ENCODE results near the gene CABP4.

- TF ChIP-seq EZH2 (IDR thresholded peaks at IDR 0.05; ENCODE audit: low read length, unreplicated experiment) (no peak), EZH2phosphoT487 (IDR thresholded peaks at IDR 0.05; ENCODE audit: borderline replicate concordance, low read length) (no peak)
- TF ChIP-seq, protein P1, sequence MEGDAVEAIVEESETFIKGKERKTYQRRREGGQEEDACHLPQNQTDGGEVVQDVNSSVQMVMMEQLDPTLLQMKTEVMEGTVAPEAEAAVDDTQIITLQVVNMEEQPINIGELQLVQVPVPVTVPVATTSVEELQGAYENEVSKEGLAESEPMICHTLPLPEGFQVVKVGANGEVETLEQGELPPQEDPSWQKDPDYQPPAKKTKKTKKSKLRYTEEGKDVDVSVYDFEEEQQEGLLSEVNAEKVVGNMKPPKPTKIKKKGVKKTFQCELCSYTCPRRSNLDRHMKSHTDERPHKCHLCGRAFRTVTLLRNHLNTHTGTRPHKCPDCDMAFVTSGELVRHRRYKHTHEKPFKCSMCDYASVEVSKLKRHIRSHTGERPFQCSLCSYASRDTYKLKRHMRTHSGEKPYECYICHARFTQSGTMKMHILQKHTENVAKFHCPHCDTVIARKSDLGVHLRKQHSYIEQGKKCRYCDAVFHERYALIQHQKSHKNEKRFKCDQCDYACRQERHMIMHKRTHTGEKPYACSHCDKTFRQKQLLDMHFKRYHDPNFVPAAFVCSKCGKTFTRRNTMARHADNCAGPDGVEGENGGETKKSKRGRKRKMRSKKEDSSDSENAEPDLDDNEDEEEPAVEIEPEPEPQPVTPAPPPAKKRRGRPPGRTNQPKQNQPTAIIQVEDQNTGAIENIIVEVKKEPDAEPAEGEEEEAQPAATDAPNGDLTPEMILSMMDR (conservative IDR thresholded peaks at IDR 0.05; ENCODE audit: low read depth, low read length): no peak
Observed at GRCh38 chr11:67405688-67406339, 49.3 kb upstream of the CABP4 start.

Measured in PC-3 (cell line).